COLO668 (cell line): ENCODE measurements around the gene MASP2.
"Not testable (repeated sequence)": the region's sequence is repeated elsewhere in the genome, so short reads cannot be mapped to it uniquely, and the experiment has no call there.

Experiments
- DNase-seq: peaks from one replicate; lab custom pipeline; 2025; ENCODE audit not compliant: unreplicated experiment; lab: John Stamatoyannopoulos, UW

MASP2 gene

DNA sequence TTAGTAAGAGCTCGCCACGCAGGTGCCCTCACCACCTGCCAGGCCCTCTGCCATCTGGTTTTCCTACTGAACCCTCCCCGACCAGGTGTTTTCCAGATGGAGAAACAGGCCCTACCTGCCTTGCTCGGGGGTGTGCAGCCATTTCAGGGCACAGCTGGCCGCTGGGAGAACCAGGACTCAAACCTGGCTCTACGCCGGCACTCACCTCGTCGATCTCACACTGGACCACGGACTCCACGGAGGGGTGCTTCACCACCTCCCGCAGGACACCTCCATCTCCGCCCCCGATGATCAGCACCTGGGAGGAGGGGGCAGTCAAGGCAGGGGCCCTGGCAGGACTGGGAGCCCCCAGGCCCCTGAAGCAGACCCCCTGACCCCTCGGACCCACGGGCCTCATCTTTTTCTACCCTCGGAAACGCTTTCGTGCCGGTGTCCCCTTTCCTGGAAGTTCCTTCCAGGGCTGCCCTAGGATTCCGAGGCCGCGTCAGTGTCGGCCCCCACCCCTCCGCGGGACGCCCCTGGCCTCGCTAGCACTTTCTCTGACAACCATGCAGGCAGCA lies 11.6 kb upstream of the MASP2 start:
- peak; percentile 94 for DNase-seq

DNA sequence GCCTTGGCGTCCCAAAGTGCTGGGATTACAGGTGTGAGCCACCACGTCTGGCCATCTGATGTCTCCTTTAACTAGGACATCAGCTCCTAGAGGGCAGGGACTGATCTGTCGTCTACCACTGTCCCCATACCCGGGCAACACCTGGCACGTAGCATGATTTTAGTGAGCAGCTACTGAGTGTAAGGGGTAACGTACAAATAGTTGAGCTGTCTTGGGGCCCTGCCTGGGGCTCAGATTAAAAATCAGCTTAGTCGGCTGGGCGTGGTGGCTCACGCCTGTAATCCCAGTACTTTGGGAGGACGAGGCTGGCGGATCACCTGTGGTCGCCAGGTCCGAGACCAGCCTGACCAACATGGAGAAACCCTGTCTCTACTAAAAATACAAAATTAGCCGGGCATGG lies 11.0 kb upstream of the MASP2 start:
- no peak for DNase-seq

DNA sequence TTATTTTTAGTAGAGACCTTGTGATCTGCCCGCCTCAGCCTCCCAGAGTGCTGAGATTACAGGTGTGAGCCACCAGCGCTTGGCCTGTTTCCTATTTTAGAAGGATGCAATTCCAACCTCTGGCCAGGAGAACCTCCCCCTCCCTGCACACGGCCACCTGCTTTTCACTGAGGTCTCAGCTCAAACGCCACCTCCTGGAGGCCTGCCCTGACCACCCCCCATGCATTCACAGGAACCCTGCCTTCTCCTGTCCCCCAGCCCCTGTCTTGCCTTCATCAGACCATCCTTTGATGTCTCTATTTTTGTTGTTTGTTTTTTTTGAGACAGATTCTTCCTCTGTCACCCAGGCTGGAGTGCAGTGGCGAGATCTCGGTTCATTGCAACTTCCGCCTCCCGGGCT lies 10.4 kb upstream of the MASP2 start:
- no peak for DNase-seq

DNA sequence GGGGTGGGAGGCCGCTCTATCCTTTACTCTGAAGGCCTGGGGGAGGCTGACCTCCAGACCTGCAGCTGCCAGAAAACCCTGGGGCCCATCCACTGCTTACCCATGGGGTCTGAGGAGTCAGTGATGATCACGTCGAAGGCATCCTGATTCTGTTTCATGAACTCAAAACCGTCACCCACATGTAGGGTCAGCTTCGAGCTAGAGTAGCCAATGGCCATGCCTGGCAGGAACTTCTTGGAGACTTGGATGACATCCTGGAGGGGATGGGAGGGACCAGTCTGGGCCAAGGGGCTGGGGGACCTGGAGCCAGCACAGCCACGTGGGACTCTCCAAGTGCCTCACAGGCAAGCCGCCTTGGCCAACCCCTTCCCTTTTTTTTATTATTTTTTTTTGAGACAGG lies 9.5 kb upstream of the MASP2 start:
- no peak for DNase-seq

DNA sequence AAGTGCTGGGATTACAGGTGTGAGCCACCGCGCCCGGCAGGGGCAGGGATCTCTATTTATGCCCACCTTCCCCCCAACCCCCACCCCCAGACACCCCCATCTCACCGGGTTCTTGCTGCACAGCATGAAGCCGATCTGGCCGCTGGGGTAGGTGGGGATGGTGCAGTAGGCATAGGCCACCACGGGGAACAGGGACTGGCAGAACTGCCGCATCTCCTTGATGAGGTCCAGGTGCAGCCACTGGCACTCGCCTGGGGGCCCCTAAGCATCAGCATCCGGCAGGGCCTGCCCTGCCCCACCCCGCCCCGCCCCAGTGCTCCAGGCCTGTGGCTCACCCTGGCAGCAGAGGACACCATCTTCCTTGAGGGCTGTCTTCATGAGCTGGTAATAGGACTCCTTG lies 8.6 kb upstream of the MASP2 start:
- no peak for DNase-seq

DNA sequence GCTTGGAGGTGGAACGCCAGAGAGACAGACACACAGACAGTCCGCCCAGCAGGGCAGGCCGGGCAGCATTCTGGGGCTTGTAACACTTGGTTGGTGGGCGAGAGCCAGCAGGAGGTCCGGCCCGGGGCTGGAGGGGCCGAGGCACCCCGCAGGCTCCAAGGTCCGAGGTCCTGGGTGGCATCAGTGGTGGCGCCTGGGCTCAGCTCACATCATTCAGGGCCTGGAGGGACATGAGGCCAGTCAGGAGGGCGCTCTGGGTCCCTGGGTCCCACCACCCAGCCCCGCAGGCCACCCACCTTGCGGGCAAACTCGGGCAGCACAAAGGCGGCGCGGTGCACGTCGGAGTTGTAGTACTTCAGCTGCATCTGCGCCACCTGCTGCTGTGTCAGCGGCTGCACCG lies 7.6 kb upstream of the MASP2 start:
- DNase-seq = no peak

DNA sequence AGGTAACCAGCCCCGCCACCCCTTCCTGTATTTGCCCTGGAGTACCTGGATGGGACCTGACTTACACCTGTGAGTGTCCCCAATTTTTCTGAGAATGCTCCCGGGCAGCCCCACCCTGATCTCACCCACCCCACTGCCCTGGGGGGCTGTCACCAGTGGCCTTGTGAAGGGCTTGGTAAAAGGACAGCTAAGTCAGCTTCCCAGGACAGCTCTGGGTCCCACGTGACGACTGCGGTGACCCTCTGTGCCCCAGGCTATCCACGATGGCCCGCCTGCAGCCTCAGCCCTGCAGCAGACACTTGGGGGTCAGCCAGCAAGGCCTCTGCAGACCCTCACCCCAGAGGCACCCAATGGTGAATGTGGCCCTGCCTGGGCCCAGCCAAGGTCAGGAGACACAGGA lies 7.1 kb upstream of the MASP2 start:
- DNase-seq = no peak

DNA sequence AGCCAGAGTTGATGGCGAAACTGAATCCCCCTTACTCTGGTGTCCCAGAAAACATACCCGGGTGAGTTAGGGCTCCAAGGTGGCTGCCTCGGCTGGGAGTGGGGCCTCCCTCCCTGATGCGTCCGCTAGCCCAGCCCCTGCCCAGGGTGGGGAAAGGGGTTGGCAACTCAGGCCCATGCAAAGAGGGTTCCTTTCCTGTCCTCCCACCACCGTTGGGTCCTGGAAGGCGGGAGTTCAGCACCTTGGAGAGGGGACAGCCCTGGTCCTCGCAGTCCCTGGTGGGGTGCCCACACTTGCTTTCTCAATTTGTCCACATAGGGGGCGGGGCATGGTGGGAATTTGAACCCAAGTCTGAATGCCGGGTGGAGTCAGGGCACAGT lies 6.7 kb upstream of the MASP2 start:
- no peak for DNase-seq

DNA sequence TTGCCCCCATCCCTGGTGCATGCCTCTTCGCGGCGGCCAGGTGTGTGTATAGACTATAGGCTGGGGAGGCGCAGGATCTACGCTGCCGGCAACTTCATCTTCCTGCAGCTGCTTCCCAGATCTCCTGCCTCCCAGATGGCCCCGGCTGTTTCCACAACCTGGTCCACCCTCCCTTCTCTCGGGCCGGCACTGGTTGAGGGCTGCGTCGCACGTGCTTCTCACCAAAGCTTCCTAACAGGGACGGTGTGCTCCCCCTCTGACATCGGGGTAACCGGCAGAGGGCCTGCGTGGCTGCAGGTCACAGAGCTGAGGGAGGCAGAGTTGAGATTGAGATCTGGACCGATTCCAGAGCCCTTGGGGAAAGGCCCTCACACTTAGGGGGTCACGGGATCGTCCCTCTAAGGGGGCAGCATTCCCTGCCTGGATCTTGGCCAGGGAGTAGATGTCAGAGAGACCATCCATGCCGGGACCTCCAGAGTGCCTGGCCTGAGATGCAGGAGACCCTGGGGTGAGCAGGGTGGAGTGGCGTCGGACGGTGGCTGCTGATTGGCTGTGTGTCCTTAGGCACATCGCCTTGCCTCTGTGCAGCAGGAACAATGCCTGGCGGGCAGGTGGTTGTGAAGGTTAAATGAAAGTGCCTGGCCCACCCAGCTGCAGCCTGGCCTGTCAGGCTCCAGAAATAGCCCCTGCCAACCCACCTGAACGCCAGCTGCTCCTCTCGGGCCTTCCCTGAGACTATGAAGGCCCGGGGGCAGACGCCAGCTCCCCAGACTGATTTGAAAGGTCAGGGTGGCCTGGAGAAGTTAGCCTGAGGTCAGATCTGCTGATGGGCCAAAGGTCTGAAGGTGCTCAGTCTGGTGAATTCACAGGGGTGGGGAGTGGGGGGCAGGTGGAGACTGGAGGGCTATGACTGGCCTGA lies 6.1 kb upstream of the MASP2 start:
- DNase-seq = peak; percentile 90

DNA sequence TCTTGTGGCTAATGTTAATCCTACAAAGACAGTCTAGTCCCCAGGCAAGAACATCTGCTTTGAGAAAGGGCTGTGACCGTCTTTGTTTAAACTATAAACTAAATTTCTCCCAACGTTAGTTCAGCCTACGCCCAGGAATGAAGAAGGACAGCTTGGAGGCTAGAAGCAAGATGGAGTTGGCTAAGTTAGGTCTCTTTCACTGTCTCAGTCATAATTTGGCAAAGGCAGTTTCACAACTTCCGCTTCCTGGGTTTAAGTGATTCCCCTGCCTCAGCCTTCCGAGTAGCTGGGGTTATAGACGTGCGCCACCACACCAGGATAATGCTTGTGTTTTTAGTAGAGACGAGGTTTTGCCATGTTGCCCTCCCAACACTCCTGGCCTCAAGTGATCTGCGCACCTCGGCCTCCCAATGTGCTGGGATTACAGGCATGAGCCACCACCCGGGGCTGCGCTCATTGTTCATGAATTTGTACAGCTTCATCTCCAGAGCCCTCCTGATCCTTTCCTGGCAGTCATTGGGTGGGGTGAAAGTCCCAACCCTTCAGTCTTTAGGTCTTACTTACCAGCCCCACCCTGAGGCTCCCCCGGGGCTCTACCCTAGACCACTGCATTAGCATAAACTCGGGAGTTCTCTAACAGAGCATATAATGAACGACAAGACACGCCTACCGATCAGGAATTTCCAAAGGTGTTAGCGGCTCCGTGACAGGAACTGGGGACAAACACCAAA lies 4.9 kb upstream of the MASP2 start:
- no peak for DNase-seq

DNA sequence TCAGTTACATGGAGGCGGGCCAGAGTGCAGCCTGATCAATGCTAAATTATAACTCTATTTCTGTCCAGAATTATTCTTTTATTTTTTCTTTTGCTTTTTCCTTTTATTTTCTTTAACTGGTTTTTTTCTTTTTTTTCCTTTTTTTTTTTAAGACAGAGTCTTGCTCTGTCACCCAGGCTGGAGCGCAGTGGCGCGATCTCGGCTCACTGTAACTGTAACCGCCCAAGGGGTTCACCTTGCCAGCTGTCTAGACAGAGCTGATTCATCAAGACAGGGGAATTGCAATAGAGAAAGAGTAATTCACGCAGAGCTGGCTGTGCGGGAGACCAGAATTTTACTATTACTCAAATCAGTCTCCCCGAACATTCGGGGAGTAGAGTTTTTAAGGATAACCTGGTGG lies 4.1 kb upstream of the MASP2 start:
- DNase-seq = not testable (repeated sequence)

DNA sequence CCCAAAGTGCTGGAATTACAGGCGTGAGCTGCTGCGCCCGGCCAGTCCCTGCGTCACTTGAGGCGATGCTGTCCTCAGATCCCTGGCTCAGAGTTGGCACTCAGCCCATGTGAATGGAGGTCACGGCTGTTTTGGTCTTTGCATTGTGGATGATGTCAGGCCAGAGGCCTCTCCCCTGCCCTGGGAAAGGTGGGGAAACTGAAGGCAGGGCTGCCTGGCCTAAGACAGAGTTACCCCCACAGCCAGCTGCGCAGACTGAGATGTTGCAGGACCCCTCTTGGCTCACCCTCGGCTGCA lies 821 bp downstream of the MASP2 start:
- DNase-seq = peak; percentile 42

DNA sequence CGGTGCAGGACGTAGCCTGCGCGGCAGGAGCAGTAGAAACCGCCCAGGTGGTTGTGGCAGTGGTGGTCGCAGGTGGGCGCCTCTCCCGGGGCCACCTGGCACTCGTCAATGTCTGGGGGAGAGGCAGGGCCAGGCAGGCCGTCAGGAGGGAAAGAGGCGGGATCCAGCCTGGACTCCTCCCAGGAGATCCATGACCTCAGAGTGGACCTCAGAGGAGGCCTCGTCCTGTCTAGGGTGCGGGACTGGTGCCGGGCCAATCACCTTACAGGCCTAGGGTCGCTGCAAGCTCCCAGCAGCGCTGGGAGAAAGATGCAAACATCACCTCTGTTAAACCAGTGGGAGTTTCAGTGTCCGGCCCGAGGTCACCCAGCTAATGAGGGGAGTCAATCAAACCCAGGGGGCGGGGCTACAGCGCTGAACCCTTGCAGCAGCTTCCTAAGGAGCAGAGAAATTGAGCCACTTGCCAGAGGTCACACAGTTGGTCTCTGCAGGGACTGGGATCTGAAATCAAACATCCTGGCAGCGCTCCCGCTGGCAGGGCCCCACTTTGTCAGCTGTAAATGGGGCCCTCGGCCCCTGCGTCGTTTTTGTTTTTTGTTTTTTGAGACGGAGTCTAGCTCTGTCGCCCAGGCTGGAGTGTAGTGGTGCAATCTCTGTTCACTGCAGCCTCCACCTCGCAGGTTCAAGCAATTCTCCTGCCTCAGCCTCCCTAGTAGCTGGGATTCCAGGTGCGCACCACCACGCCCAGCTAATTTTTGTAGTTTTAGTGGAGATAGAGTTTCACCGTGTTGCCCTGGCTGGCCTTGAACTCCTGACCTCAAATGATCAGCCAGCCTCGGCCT lies 1.4 kb downstream of the MASP2 start:
- DNase-seq = peak; percentile 59

DNA sequence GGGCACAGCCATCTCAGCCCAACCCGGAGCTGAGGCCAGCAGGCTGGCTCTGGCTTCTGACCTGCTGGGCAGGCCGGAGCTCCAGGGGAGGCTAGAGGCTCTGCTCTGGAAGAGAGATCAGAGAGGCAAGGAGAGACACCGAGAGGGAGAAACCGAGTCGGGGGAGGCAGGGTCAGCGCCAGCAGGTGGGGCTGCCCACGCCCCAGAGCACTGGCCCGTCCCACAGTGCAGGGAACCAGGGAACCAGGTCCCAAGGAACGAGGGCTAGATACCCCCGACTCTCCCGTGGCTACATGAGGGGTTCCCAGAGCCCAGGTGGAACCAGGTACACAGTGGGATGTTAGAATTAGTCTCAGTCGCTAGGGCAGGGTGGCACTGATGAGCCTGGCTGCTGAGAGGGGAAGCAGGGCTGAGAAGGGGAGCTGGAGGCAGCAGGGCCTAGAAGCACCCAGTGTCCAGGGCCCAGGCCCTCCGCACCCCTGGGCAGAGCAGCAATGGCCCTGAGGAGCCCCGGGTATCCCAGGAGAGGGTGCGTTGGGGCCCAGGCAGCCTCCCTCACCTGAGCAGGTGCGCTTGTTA lies 2.1 kb downstream of the MASP2 start:
- DNase-seq = no peak

DNA sequence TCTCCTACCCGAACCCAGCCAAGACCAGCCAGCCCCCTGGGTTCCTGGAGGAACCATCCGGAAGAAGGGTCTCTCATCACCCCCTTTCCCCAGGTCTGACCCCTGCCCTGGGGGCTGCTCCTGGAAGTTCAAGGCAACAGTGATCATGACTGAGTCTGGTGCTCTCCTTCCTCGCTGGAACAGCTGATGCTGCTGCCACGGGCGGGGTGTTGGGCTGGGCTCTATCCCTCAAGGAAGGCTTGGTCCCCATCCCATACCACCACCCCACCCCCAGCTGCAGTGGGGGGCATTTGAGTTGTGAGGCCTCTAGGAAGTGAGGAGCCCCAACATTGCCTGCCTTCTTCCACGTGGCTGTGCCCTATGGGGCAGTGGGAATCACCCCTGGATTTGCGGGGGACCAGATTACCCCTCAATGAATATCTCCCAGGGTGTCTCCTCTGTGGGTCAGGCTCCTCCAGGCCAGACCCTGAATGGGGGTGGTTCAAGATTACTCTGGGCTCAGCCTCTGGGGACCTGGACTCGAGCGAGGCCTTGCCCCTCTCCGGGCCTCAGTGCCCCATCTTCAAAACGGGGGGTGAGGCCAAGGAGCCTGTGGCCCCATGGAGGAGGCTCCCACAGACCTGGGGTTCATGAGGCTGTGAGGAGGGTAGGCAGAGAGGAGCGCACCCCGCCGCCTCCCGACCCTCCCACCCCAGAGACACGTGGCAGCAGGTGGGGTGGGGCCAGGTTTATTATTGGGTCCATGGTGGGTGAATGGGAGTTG lies 2.8 kb downstream of the MASP2 start:
- DNase-seq = no peak

DNA sequence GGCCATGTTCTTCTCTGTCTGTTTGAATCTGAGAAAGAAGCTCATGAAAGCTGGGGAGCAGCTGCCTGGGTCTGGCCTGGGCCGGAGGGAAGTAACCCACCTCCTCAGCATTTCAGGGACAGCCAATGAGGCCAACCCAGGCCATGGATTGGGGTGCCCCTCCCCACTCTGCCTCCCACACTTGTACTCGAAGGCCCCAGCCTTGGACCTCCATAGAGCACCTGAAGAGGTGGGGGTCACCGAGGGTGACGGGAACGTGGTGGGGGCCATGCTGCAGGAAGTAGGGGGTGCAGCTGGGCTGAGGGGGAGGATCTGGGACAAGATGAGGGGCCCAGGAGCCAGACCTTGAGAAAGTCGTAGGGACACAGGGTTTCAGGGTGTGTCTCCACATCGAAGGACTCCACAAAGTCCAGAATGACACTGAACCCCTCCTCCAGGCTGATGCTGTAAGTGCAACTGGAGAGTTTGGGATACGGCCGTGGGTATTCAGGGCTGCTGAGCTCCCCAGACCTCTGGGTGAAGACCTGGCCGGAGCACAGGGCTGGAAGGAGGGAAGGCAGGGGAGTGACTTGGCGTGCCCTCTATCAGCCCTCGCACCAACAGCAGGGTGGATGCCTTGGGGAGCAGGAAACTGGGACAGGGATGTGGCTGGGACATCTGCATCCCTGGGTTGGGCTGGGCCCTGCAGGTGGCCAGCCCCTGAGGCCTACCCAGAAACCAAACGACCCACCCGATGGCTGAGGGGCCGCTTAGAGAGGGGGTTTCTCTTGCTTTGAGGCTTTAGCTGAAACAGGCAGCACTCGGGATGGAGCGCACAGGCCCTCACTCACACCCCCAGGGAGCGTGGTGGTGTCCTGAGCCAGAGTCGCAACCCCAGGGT lies 3.8 kb downstream of the MASP2 start:
- DNase-seq = no peak

DNA sequence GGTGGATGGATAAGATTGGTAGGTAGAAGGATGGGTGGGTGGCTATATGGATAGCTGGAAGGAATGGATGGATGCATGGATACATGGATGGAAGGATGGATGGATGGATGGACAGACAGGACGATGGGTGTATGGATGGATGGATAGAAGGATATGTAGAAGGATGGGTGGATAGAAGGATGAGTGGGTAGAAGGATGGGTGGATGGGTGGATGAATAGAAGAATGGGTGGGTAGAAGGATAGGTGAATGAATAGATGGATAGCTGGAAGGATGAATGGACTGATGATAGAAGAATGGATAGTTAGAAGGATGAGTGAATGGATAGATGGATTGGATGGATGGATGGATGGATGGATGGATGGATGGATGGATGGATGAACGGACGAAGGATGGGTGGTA lies 5.0 kb downstream of the MASP2 start:
- DNase-seq = no peak

DNA sequence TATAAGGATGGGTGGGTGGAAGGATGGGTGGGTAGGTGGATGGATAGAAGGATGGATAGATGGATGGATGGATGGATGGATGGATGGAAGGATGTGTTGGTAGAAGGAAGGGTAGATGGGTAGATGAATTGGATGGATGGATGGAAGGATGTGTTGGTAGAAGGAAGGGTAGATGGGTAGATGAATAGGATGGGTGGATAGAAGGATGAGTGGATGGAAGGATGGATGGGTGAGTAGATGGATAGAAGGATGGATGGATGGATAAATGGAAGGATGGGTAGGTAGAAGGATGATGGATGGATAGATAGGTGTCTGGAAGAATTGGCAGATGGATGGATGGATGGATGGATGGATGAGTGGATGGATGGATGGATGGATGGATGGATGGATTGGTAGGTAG lies 6.0 kb downstream of the MASP2 start:
- no peak for DNase-seq

DNA sequence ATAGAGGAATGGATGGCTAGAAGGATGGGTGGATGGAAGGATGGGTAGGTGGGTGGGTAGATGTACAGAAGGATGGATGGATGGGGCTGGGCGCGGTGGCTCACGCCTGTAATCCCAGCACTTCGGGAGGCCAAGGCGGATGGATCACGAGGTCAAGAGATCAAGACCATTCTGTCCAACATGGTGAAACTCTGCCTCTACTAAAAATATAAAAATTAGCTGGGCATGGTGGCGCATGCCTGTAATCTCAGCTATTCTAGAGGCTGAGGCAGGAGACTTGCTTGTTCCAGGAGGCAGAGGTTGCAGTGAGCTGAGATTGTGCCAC lies 7.0 kb downstream of the MASP2 start:
- not testable (repeated sequence) for DNase-seq
